Liver (tissue), 9 donors: ENCODE results near the gene CAT. TPM values are rescaled to one million over a fixed set of nuclear protein-coding genes. Genes with fewer than 3 reads are reported as not detected.
A peak's percentile ranks its signal among the peaks of the same experiment; 100 is the strongest.

Source experiments
- DNase-seq: peaks from one replicate; pipeline ENCODE4 v3.0.0-alpha.2; 2017; ENCODE audit warnings: low spot score
- H3K27ac ChIP-seq, 2 donors: one replicate each; pipeline ENCODE4 v1.7.0; 2013; ENCODE audit warnings: inconsistent platforms in 2 of 2, low read length in 2 of 2, control low read depth in 1 of 2, low read depth in 1 of 2, mild to moderate bottlenecking in 1 of 2
- H3K27me3 ChIP-seq, 4 donors: one replicate each; pipeline versions ENCODE4 v1.6.1 to v1.7.0; 2013; ENCODE audit warnings: low read length in 3 of 4, inconsistent platforms in 1 of 4, mild to moderate bottlenecking in 1 of 4, moderate library complexity in 1 of 4; ENCODE audit not compliant: control insufficient read depth in 4 of 4, insufficient read depth in 4 of 4
- H3K36me3 ChIP-seq, 4 donors: one replicate each; pipeline versions ENCODE4 v1.6.1 to v1.7.0; 2013; ENCODE audit warnings: low read length in 3 of 4, mild to moderate bottlenecking in 3 of 4, low read depth in 1 of 4, moderate library complexity in 1 of 4; ENCODE audit not compliant: control insufficient read depth in 4 of 4, insufficient read depth in 3 of 4
- H3K4me1 ChIP-seq, 4 donors: one replicate each; pipeline versions ENCODE4 v1.6.1 to v1.7.0; 2013; ENCODE audit warnings: low read length in 3 of 4, mild to moderate bottlenecking in 3 of 4, moderate library complexity in 1 of 4; ENCODE audit not compliant: control insufficient read depth in 4 of 4, insufficient read depth in 4 of 4
- H3K4me3 ChIP-seq, 3 donors: one replicate each; pipeline versions ENCODE4 v1.6.1 to v1.7.0; 2013; ENCODE audit warnings: low read length in 3 of 3, control low read depth in 1 of 3, low read depth in 1 of 3, mild to moderate bottlenecking in 1 of 3
- H3K9ac ChIP-seq, 2 donors: one replicate each; pipeline ENCODE4 v1.7.0; 2013; ENCODE audit warnings: low read length in 2 of 2, mild to moderate bottlenecking in 2 of 2, moderate library complexity in 2 of 2, control low read depth in 1 of 2, low read depth in 1 of 2
- H3K9me3 ChIP-seq, 4 donors: one replicate each; pipeline versions ENCODE4 v1.6.1 to v1.7.0; 2013; ENCODE audit warnings: low read length in 3 of 4; ENCODE audit not compliant: control insufficient read depth in 4 of 4
- EGR1 ChIP-seq, 2 donors: IDR thresholded peaks; 2 replicates each; pipeline ENCODE4 v1.6.1; 2016 to 2018; ENCODE audit warnings: antibody characterized with exemption in 2 of 2, low read depth in 2 of 2
- FOXA1 ChIP-seq: IDR thresholded peaks from 2 replicates; pipeline ENCODE4 v1.6.1; 2016; ENCODE audit warnings: antibody characterized with exemption
- FOXA2 ChIP-seq: IDR thresholded peaks from 2 replicates; pipeline ENCODE4 v1.6.1; 2016; ENCODE audit warnings: antibody characterized with exemption
- GABPA ChIP-seq, 2 donors: IDR thresholded peaks in 1 of 2; conservative IDR thresholded peaks in 1 of 2; 2 replicates each; pipeline ENCODE4 v1.6.1; 2016; ENCODE audit warnings: antibody characterized with exemption in 2 of 2, mild to moderate bottlenecking in 1 of 2, moderate library complexity in 1 of 2
- HNF4A ChIP-seq, 2 donors: conservative IDR thresholded peaks; 2 replicates each; pipeline ENCODE4 v1.6.1; 2016; ENCODE audit warnings: antibody characterized with exemption in 2 of 2, mild to moderate bottlenecking in 2 of 2
- HNF4G ChIP-seq: IDR thresholded peaks from 2 replicates; pipeline ENCODE4 v1.6.1; 2016; ENCODE audit warnings: antibody characterized with exemption
- JUND ChIP-seq, 2 donors: IDR thresholded peaks; 2 replicates each; pipeline ENCODE4 v1.6.1; 2016; ENCODE audit warnings: antibody characterized with exemption in 2 of 2
- NR2F2 ChIP-seq: IDR thresholded peaks from 2 replicates; pipeline ENCODE4 v1.6.1; 2016; ENCODE audit warnings: antibody characterized with exemption
- RAD21 ChIP-seq, 2 donors: IDR thresholded peaks; 2 replicates each; pipeline ENCODE4 v1.6.1; 2016; ENCODE audit warnings: antibody characterized with exemption in 2 of 2, mild to moderate bottlenecking in 2 of 2
- RXRA ChIP-seq, 2 donors: IDR thresholded peaks; 2 replicates each; pipeline ENCODE4 v1.6.1; 2017 to 2018; ENCODE audit warnings: antibody characterized with exemption in 2 of 2, mild to moderate bottlenecking in 1 of 2
- SP1 ChIP-seq: IDR thresholded peaks from 2 replicates; pipeline ENCODE4 v1.6.1; 2018; ENCODE audit warnings: antibody characterized with exemption, mild to moderate bottlenecking
- TAF1 ChIP-seq: conservative IDR thresholded peaks from 2 replicates; pipeline ENCODE4 v1.6.1; 2016; ENCODE audit warnings: antibody characterized with exemption, mild to moderate bottlenecking
- YY1 ChIP-seq: IDR thresholded peaks from 2 replicates; pipeline ENCODE4 v1.6.1; 2016; ENCODE audit warnings: antibody characterized with exemption, mild to moderate bottlenecking
- WGBS: extraction: QIAGEN DNeasy Blood & Tissue Kit; methylation state at CpG from one replicate; pipeline ENCODE4 v1.1.7; 2013; 5-methylcytosine and 5-hydroxymethylcytosine counted together
- polyA plus RNA-seq, 2 donors: library from polyadenylated mRNA; stranded (reverse) in 1 of 2; unstranded in 1 of 2; fragments of 200-250 nt in 1 of 2; fragments of >200 nt in 1 of 2; fragmentation: Nextera tagmentation in 1 of 2; extraction: Ambion mirVana in 1 of 2; gene quantifications; one replicate each; pipeline versions ENCODE4 v1.2.1 to v1.2.3, GENCODE V29; 2013 to 2015
- total RNA-seq, 2 donors: library from RNA; depleted of rRNA; stranded (reverse); fragments of >200 nt; gene quantifications; one replicate each; pipeline ENCODE4 v1.2.3, GENCODE V29; 2014
- TF ChIP-seq, protein P1 (sequence below): IDR thresholded peaks from 2 replicates; pipeline ENCODE4 v1.6.1; 2016; ENCODE audit warnings: antibody characterized with exemption
- TF ChIP-seq, protein P2 (sequence below): IDR thresholded peaks from 2 replicates; pipeline ENCODE4 v1.6.1; 2016; ENCODE audit warnings: antibody characterized with exemption
- TF ChIP-seq, protein P3 (sequence below): fragments of 150-350 bp; IDR thresholded peaks from 2 replicates; pipeline ENCODE4 v1.5.1; 2017; ENCODE audit warnings: improper control_type of control experiment, low read depth, low read length; ENCODE audit not compliant: missing input control
- TF ChIP-seq, protein P4 (sequence below): IDR thresholded peaks from 2 replicates; pipeline ENCODE4 v1.6.1; 2016; ENCODE audit warnings: antibody characterized with exemption
- TF ChIP-seq, protein P5 (sequence below): IDR thresholded peaks from 2 replicates; pipeline ENCODE4 v1.6.1; 2016; ENCODE audit warnings: antibody characterized with exemption, mild to moderate bottlenecking
- donor health status: healthy.
- donor health status: healthy.
- donor health status: healthy.
- donor health status: healthy.
- donor health status: healthy.

CAT gene
- total and polyA plus RNA-seq, 4 donors = 270 to 620 (median 388) TPM

DNA sequence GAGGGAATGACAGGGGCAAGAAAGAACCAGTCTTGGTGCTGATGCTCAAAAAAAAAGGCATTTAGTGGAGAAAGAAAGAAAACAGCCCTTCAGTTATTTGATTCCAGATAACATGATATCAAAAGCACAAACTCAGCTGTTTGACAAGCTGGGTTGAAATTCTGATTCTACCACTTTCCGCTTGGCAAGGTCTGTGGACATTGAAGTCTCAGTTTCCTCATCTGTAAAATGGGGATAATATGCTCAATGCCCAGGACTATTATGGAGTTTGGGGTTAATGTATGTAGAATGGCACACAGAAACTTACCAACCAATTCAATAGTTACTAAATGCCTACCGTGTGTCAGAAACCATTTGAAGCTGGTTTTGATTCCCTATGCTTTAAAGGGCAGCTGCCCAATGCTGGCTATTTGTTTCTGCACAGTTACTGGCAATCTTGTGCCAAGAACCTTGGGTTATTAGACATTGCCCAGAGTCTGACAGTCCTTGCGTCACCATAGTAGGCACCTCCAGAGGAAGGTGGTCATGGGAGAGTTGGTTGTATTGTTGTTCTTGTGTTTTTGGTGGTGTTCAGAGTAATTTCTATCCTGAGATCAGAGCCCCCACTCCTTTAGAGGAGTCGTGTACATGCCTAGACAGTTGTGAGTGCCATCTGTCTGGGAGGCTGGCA lies 55.3 kb downstream of the CAT start:
- H3K4me3 ChIP-seq = no peak overlapping the region
- no peak overlapping the region for H3K9ac ChIP-seq
- no peaks in the 10 kb centered on the region for H3K9me3 ChIP-seq
- 56% methylated on average over 4 of the region's 4 CpGs for WGBS
- H3K27ac ChIP-seq = no peak overlapping the region
- no peaks in the 10 kb centered on the region for H3K36me3 ChIP-seq
- H3K27me3 ChIP-seq = no peaks in the 10 kb centered on the region
- TF ChIP-seq JUND (IDR thresholded peaks at IDR 0.05) (peak in 1 of 2 donors; percentile 43), FOXA1 (no peak), GABPA (IDR thresholded peaks at IDR 0.05 in 1 of 2, conservative IDR thresholded peaks at IDR 0.05 in 1 of 2) (no peak), NR2F2 (no peak), YY1 (peak; percentile 31), HNF4G (peak; percentile 79), RAD21 (IDR thresholded peaks at IDR 0.05) (peak; percentile 18 to 38), RXRA (IDR thresholded peaks at IDR 0.05) (peak; percentile 64 to 69), EGR1 (IDR thresholded peaks at IDR 0.05; ENCODE audit: low read depth in 2 of 2) (no peak), HNF4A (conservative IDR thresholded peaks at IDR 0.05) (peak; percentile 92 to 94), TAF1 (no peak), FOXA2 (no peak), SP1 (peak; percentile 72)
- TF ChIP-seq, protein P1, sequence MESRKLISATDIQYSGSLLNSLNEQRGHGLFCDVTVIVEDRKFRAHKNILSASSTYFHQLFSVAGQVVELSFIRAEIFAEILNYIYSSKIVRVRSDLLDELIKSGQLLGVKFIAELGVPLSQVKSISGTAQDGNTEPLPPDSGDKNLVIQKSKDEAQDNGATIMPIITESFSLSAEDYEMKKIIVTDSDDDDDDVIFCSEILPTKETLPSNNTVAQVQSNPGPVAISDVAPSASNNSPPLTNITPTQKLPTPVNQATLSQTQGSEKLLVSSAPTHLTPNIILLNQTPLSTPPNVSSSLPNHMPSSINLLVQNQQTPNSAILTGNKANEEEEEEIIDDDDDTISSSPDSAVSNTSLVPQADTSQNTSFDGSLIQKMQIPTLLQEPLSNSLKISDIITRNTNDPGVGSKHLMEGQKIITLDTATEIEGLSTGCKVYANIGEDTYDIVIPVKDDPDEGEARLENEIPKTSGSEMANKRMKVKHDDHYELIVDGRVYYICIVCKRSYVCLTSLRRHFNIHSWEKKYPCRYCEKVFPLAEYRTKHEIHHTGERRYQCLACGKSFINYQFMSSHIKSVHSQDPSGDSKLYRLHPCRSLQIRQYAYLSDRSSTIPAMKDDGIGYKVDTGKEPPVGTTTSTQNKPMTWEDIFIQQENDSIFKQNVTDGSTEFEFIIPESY = no peak
- TF ChIP-seq, protein P2, sequence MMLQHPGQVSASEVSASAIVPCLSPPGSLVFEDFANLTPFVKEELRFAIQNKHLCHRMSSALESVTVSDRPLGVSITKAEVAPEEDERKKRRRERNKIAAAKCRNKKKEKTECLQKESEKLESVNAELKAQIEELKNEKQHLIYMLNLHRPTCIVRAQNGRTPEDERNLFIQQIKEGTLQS = peak; percentile 81
- TF ChIP-seq, protein P3, sequence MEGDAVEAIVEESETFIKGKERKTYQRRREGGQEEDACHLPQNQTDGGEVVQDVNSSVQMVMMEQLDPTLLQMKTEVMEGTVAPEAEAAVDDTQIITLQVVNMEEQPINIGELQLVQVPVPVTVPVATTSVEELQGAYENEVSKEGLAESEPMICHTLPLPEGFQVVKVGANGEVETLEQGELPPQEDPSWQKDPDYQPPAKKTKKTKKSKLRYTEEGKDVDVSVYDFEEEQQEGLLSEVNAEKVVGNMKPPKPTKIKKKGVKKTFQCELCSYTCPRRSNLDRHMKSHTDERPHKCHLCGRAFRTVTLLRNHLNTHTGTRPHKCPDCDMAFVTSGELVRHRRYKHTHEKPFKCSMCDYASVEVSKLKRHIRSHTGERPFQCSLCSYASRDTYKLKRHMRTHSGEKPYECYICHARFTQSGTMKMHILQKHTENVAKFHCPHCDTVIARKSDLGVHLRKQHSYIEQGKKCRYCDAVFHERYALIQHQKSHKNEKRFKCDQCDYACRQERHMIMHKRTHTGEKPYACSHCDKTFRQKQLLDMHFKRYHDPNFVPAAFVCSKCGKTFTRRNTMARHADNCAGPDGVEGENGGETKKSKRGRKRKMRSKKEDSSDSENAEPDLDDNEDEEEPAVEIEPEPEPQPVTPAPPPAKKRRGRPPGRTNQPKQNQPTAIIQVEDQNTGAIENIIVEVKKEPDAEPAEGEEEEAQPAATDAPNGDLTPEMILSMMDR = no peak
- TF ChIP-seq, protein P4, sequence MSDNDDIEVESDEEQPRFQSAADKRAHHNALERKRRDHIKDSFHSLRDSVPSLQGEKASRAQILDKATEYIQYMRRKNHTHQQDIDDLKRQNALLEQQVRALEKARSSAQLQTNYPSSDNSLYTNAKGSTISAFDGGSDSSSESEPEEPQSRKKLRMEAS = no peak
- TF ChIP-seq, protein P5, sequence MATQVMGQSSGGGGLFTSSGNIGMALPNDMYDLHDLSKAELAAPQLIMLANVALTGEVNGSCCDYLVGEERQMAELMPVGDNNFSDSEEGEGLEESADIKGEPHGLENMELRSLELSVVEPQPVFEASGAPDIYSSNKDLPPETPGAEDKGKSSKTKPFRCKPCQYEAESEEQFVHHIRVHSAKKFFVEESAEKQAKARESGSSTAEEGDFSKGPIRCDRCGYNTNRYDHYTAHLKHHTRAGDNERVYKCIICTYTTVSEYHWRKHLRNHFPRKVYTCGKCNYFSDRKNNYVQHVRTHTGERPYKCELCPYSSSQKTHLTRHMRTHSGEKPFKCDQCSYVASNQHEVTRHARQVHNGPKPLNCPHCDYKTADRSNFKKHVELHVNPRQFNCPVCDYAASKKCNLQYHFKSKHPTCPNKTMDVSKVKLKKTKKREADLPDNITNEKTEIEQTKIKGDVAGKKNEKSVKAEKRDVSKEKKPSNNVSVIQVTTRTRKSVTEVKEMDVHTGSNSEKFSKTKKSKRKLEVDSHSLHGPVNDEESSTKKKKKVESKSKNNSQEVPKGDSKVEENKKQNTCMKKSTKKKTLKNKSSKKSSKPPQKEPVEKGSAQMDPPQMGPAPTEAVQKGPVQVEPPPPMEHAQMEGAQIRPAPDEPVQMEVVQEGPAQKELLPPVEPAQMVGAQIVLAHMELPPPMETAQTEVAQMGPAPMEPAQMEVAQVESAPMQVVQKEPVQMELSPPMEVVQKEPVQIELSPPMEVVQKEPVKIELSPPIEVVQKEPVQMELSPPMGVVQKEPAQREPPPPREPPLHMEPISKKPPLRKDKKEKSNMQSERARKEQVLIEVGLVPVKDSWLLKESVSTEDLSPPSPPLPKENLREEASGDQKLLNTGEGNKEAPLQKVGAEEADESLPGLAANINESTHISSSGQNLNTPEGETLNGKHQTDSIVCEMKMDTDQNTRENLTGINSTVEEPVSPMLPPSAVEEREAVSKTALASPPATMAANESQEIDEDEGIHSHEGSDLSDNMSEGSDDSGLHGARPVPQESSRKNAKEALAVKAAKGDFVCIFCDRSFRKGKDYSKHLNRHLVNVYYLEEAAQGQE = no peak
- peaks cover 0 to 21% (median 14%) of the 10 kb centered on the region in 4 donors for H3K4me1 ChIP-seq
- DNase-seq = no peak
